HUES6 (cell line): ENCODE data around the gene CTSE.
"Not testable (repeated sequence)": the region's sequence is repeated elsewhere in the genome, so short reads cannot be mapped to it uniquely, and the experiment has no call there.

ENCODE experiments used
- H3K27ac ChIP-seq: 2 replicates; pipeline ENCODE4 v1.7.0; 2013; ENCODE audit warnings: low read depth, mild to moderate bottlenecking, low read length, inconsistent platforms
- H3K27me3 ChIP-seq: 2 replicates; pipeline ENCODE4 v1.6.1; 2013; ENCODE audit warnings: low read length; ENCODE audit not compliant: control insufficient read depth, insufficient read depth
- H3K36me3 ChIP-seq: 2 replicates; pipeline ENCODE4 v1.6.1; 2013; ENCODE audit warnings: low read length; ENCODE audit not compliant: control insufficient read depth, insufficient read depth
- H3K4me1 ChIP-seq: 2 replicates; pipeline ENCODE4 v1.6.1; 2013; ENCODE audit warnings: low read length; ENCODE audit not compliant: control insufficient read depth, insufficient read depth
- H3K4me3 ChIP-seq: 2 replicates; pipeline ENCODE4 v1.5.1; 2013; ENCODE audit warnings: low read depth, low read length
- H3K9ac ChIP-seq: one replicate; pipeline ENCODE4 v1.6.1; 2013; ENCODE audit warnings: mild to moderate bottlenecking, low read length
- H3K9me3 ChIP-seq: 2 replicates; pipeline ENCODE4 v1.6.1; 2013; ENCODE audit warnings: low read depth, low read length; ENCODE audit not compliant: control insufficient read depth, insufficient read depth

The CTSE gene

DNA sequence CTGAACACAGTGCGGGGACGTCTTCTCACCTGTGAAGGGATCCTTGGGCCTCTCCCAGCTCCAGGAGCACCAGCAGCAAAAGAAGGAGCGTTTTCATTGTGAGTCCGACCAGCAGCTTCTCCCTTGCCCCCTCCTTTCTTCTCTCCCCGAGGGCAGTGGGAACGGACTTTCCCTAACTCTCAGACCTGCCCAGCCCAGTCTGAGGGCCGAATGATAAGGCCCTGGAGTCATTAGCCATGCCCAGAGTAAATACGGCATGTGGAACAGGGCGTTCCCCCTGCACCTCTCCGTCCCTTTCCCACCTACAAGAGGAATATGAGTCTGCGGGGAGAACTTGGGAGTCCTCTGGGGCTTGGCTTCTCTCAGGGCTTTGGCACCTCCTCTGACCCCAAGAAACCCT is at the start of gene CTSE:
CTSE (minus strand) TSS at position 201 of the 400 bp plus-strand sequence; CDS start at position 97, 104 bp downstream.
- Histone ChIP-seq H3K36me3 (no peaks in the 10 kb centered on the region), H3K27ac (no peak within 1 kb of the TSS), H3K4me3 (no peak within 1 kb of the TSS), H3K27me3 (no peaks in the 10 kb centered on the region), H3K9me3 (no peaks in the 10 kb centered on the region), H3K4me1 (no peaks in the 10 kb centered on the region), H3K9ac (no peak within 1 kb of the TSS)

DNA sequence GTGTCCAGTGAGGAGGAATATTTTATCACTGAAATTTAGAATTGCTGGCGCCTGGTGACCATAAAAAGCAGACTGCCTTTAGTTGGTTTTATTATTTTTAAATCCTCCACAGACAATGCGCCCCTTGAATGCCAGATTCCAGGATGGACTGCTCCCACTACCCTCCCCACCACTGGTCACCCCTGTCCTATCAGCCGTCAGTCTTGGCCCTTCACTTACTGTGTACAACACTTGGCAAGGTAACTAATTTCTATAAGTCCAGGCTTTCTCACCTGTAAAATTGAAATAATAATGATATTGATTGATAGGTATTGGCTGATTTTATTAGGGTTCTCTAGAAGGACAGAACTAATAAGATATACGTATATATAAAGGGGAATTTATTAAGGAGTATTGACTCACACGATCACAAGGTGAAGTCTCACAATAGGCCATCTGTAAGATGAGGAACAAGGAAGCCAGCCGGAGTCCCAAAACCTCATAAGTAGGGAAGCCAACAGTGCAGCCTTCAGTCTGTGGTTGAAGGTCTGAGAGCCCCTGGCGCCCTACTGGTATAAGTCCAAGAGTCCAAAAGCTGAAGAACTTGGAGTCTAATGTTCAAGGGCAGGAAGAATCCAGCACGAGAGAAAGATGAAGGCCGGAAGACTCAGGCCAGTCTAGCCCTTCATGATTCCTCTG is 47.1 kb upstream of the CTSE start:
- Histone ChIP-seq H3K9ac (no peak overlapping the region), H3K9me3 (no peaks in the 10 kb centered on the region), H3K4me1 (peaks cover 8% of the 10 kb centered on the region), H3K36me3 (no peaks in the 10 kb centered on the region), H3K27me3 (no peaks in the 10 kb centered on the region), H3K4me3 (no peak overlapping the region), H3K27ac (no peak overlapping the region)

DNA sequence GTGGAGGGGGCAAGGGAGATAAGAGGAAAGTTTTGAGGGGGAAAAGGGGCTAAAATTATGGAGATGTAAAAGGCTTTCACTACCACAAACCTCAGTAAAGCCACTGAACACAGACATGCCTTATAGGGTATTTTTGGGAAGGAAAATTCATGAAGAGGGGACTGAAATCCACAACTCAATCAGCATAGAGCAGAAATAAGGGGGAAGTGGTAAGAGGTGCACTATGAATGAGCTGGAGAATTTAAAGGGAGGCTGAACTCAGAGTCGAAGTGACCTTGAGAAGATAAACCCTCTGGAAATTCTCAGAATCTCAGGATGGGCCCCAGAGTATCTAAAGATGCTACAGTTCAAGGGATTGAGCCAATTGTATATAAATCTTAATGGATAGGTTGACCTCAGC is 44.6 kb upstream of the CTSE start:
- no peak overlapping the region for H3K27ac ChIP-seq
- H3K9me3 ChIP-seq: peaks cover under 1% of the 10 kb centered on the region; the same call in 1 of the 2 replicates
- no peaks in the 10 kb centered on the region for H3K27me3 ChIP-seq
- no peak overlapping the region for H3K9ac ChIP-seq
- H3K4me3 ChIP-seq: no peak overlapping the region
- H3K36me3 ChIP-seq: no peaks in the 10 kb centered on the region
- no peaks in the 10 kb centered on the region for H3K4me1 ChIP-seq

DNA sequence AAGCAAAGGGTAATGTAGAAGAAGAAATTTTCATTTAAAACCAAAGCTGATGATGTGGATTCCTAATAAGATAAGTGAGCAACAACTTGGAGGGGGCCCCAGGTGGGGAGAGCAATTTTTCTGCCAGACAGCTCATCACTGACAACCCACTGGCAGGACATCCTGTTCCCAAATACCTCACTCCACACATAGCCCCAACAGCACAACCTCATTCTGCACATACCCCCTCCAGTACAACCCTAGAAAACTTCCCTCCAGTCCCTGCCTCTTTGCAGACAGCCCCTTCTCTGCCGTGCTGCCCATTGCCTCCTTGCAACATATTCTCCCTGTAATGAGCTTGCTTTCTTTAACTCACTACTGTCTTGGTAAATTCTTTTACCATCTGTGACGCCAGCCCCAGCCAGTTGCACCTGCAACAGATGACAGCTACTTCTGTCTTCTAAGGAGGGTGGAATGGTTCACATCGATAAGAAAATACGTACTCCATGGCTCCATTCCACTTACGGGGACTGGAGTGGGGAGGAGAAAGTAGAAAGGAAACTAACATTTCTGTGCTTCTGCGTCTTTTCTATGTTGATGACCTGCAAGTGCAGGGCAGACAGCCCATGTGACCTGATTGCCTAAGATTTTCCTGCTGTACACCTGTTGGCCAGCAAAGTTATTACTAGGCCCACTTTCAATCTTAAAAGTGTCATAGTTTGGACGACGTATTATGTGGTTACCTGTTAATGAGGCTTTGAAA is 44.0 kb upstream of the CTSE start:
- Histone ChIP-seq H3K36me3 (no peaks in the 10 kb centered on the region), H3K4me3 (no peak overlapping the region), H3K9ac (no peak overlapping the region), H3K27me3 (no peaks in the 10 kb centered on the region), H3K4me1 (no peaks in the 10 kb centered on the region), H3K27ac (no peak overlapping the region), H3K9me3 (peaks cover 7% of the 10 kb centered on the region)

DNA sequence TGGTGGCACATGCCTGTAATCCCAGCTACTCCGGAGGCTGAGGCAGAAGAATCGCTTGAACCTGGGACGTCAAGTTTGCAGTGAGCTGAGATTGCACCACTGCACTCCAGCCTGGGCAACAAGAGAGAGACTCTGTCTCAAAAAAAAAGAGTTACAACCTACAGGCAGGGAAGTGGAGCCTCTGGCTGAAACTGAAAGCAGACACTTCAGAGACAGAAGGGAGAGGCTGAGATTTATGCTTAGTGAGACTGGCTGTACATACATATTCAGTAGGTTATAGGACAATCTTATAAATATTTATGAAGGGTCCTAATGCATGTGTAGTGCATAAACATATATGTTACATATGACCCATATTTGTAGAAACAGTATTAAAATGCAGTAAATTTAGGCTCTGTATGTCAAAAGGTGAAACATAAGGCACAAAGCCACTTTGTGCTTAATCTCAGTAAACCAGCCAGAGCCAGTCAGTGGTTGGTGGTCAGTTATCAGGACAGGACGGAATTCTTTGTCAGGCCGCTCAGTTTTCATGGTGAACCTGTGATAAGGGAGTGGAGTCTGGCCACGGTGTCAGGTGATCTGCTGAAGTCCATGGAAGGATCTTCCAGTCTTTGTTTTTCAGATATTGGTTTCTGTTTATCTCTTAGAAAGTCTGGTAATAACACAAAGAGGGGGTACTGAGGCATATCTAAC is 42.9 kb upstream of the CTSE start:
- no peak overlapping the region for H3K9ac ChIP-seq
- H3K36me3 ChIP-seq: no peaks in the 10 kb centered on the region
- no peaks in the 10 kb centered on the region for H3K4me1 ChIP-seq
- H3K9me3 ChIP-seq: peaks cover 13% of the 10 kb centered on the region
- H3K27me3 ChIP-seq: no peaks in the 10 kb centered on the region
- no peak overlapping the region for H3K4me3 ChIP-seq
- no peak overlapping the region for H3K27ac ChIP-seq

DNA sequence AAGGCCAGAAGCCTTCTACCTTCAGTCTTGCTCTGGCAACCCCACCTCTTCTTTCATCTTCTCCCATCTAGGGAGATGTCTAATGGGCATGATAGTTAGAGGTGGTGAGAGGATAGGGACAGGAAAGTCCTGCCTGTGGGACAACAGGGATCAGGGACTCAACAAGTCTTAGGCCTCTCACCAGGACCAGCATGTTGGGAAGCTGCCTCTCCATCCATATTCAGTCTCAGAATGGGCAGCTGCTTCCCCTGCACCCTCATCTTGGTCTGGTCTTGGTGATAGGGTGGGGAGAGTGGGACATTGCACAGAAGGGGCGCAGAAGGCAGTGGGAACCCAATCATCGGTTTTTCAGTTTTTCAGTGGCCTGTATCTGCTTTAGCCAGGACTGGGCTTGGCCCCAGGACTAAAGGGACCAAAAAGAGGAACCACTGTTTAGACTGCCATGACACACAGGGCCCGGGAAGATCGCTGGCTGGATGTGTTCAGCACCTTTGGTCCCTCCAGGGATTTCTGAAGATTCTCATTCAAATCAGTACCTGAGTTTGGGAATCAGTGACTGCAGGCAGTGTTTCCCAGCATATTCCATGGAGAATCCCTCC is 42.0 kb upstream of the CTSE start:
- no peaks in the 10 kb centered on the region for H3K4me1 ChIP-seq
- H3K4me3 ChIP-seq: no peak overlapping the region
- H3K27me3 ChIP-seq: no peaks in the 10 kb centered on the region
- H3K36me3 ChIP-seq: no peaks in the 10 kb centered on the region
- no peak overlapping the region for H3K27ac ChIP-seq
- H3K9ac ChIP-seq: no peak overlapping the region
- peaks cover 15% of the 10 kb centered on the region for H3K9me3 ChIP-seq

DNA sequence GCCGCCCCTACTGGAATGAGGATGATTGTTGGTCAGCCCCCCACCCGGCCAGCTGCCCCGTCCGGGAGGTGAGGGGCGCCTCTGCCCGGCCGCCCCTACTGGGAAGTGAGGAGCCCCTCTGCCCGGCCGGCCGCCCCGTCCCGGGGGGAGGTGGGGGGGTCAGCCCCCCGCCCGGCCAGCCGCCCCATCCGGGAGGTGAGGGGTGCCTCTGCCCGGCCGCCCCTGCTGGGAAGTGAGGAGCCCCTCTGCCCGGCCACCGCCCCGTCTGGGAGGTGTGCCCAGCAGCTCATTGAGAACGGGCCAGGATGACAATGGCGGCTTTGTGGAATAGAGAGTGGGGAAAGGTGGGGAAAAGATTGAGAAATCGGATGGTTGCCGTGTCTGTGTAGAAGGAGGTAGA is 40.8 kb upstream of the CTSE start:
- H3K27me3 ChIP-seq, H3K27ac ChIP-seq, H3K4me1 ChIP-seq, H3K9ac ChIP-seq, H3K4me3 ChIP-seq, H3K36me3 ChIP-seq: not testable (repeated sequence)
- peaks cover 15% of the 10 kb centered on the region for H3K9me3 ChIP-seq

DNA sequence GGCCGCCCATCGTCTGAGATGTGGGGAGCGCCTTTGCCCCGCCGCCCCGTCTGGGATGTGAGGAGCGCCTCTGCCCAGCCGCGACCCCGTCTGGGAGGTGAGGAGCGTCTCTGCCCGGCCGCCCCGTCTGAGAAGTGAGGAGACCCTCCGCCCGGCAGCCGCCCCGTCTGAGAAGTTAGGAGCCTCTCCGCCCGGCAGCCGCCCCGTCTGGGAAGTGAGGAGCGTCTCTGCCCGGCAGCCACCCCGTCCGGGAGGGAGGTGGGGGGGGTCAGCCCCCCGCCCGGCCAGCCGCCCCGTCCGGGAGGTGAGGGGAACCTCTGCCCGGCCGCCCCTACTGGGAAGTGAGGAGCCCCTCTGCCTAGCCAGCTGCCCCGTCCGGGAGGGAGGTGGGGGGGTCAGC is 40.3 kb upstream of the CTSE start:
- H3K4me1 ChIP-seq, H3K4me3 ChIP-seq, H3K27ac ChIP-seq, H3K27me3 ChIP-seq, H3K36me3 ChIP-seq, H3K9ac ChIP-seq: not testable (repeated sequence)
- peaks cover 15% of the 10 kb centered on the region for H3K9me3 ChIP-seq

DNA sequence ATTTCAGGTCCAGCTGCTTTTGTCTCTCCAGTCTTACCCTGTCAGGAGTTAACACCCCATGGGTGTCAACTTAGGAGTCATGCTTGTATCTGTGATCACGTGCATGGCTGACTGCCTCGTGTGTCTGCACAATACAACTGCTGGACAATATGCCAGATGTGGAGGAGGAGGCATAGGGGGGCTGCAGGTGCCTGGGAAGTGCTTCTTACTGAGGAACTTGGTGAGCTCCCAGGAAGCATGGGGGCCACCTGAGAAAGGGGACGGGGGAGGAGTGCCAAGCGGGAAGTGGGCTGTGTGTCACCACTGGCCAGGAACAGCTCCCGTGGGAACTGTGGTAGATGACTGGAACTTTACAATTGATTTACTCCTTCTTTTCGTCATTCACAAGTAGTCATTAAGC is 38.8 kb upstream of the CTSE start:
- no peaks in the 10 kb centered on the region for H3K27me3 ChIP-seq
- H3K9ac ChIP-seq: no peak overlapping the region
- no peak overlapping the region for H3K27ac ChIP-seq
- H3K9me3 ChIP-seq: peaks cover 15% of the 10 kb centered on the region
- peaks cover 2% of the 10 kb centered on the region; the same call in 1 of the 2 replicates for H3K4me1 ChIP-seq
- H3K36me3 ChIP-seq: no peaks in the 10 kb centered on the region
- H3K4me3 ChIP-seq: no peak overlapping the region

DNA sequence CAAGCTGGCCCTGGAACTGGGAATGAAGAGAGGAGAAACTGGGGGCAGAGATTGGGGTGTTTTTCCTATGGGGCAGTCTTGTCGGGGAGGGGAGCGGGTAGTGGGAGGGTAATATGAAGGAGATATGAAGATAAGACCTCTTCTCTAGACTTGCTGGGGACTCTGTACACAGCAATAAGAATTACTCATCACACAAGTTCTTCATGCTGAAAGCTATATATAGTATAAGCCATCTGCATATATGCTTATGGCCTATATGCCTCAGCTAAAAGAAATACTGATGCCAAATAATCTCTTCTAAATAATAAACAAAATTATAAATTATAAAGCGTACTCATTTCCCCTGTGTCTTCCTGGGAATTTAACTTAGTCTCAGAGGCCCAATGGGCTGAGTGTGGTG is 37.1 kb upstream of the CTSE start:
- no peaks in the 10 kb centered on the region for H3K27me3 ChIP-seq
- no peak overlapping the region for H3K9ac ChIP-seq
- H3K27ac ChIP-seq: no peak overlapping the region
- peaks cover 15% of the 10 kb centered on the region for H3K9me3 ChIP-seq
- H3K4me1 ChIP-seq: peaks cover 2% of the 10 kb centered on the region; the same call in 1 of the 2 replicates
- H3K4me3 ChIP-seq: no peak overlapping the region
- no peaks in the 10 kb centered on the region for H3K36me3 ChIP-seq
